HG02973 (cell line): ENCODE results near the gene PLEKHG3.

Experiments
- ATAC-seq: cut with Tn5 transposase; IDR thresholded peaks from one replicate; pipeline ENCODE4 v1.9.1; 2021; ENCODE audit warnings: moderate library complexity; ENCODE audit not compliant: unreplicated experiment

The PLEKHG3 gene

GRCh38 chr14:64762044-64763034, 58.1 kb downstream of the PLEKHG3 start:
- no peak for ATAC-seq

GRCh38 chr14:64763085-64763782, 59.0 kb downstream of the PLEKHG3 start:
- no peak for ATAC-seq

GRCh38 chr14:64763801-64764621, 59.8 kb downstream of the PLEKHG3 start:
- ATAC-seq = no peak

GRCh38 chr14:64764641-64765520, 60.7 kb downstream of the PLEKHG3 start:
- no peak for ATAC-seq

- no peak for ATAC-seq
These were observed 61.6 kb downstream of the PLEKHG3 start for GRCh38 chr14:64765740-64766302.

- no peak for ATAC-seq
These were observed 62.4 kb downstream of the PLEKHG3 start for GRCh38 chr14:64766430-64767151.

GRCh38 chr14:64767215-64767964, 63.2 kb downstream of the PLEKHG3 start:
- ATAC-seq = no peak

GRCh38 chr14:64768401-64769095, 64.3 kb downstream of the PLEKHG3 start:
- ATAC-seq = no peak

- ATAC-seq = no peak
These were observed 65.1 kb downstream of the PLEKHG3 start for GRCh38 chr14:64769096-64770020.

GRCh38 chr14:64770751-64771150, 66.5 kb downstream of the PLEKHG3 start:
- ATAC-seq = no peak

- no peak for ATAC-seq
These were observed 66.9 kb downstream of the PLEKHG3 start for GRCh38 chr14:64771161-64771560.

GRCh38 chr14:64772397-64772950, 68.2 kb downstream of the PLEKHG3 start:
- no peak for ATAC-seq

- no peak for ATAC-seq
These were observed 68.8 kb downstream of the PLEKHG3 start for GRCh38 chr14:64773046-64773445.

GRCh38 chr14:64773577-64773976, 69.4 kb downstream of the PLEKHG3 start:
- ATAC-seq = no peak

- no peak for ATAC-seq
These were observed 70.0 kb downstream of the PLEKHG3 start for GRCh38 chr14:64774272-64774671.

- ATAC-seq = no peak
These were observed 71.0 kb downstream of the PLEKHG3 start for GRCh38 chr14:64775081-64775777.
